ENCODE data around the gene ATOH8. TPM values are rescaled to one million over a fixed set of nuclear protein-coding genes. Genes with fewer than 3 reads are reported as not detected.

Gene ATOH8
- total RNA-seq, 4 donors from 2014 or later, result 2.0 to 24.6 (median 7.6) TPM

- Histone ChIP-seq H3K27ac (peak overlapping the region in 3 of 4 donors; percentile 44 to 89 (median 83)), H3K4me1 (peaks cover 53 to 91% (median 66%) of the 10 kb centered on the region in 3 donors), H3K9me3 (no peaks in the 10 kb centered on the region), H3K36me3 (peaks cover 0 to 19% (median 0%) of the 10 kb centered on the region in 3 donors), H3K4me3 (no peak overlapping the region), H3K27me3 (peaks cover 0 to 76% (median 0%) of the 10 kb centered on the region in 4 donors)
- DNase-seq, result no peak
- intact Hi-C loops (cut with DNase I), result no loop called here
- TF ChIP-seq, protein P1, sequence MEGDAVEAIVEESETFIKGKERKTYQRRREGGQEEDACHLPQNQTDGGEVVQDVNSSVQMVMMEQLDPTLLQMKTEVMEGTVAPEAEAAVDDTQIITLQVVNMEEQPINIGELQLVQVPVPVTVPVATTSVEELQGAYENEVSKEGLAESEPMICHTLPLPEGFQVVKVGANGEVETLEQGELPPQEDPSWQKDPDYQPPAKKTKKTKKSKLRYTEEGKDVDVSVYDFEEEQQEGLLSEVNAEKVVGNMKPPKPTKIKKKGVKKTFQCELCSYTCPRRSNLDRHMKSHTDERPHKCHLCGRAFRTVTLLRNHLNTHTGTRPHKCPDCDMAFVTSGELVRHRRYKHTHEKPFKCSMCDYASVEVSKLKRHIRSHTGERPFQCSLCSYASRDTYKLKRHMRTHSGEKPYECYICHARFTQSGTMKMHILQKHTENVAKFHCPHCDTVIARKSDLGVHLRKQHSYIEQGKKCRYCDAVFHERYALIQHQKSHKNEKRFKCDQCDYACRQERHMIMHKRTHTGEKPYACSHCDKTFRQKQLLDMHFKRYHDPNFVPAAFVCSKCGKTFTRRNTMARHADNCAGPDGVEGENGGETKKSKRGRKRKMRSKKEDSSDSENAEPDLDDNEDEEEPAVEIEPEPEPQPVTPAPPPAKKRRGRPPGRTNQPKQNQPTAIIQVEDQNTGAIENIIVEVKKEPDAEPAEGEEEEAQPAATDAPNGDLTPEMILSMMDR (IDR thresholded peaks at IDR 0.05), result peak in 1 of 6 experiments; percentile 15
- TF ChIP-seq POLR2A (IDR thresholded peaks at IDR 0.05), result no peak
- WGBS, 2 donors, result 72 to 83% methylated on average over 5 to 9 of the region's 12 CpGs
These were observed 15.6 kb downstream of the ATOH8 start for GRCh38 chr2:85769236-85769982.

- peak overlapping the region in 3 of 4 donors; percentile 44 to 89 (median 83) for H3K27ac ChIP-seq
- peaks cover 0 to 17% (median 0%) of the 10 kb centered on the region in 3 donors for H3K36me3 ChIP-seq
- intact Hi-C loops (cut with DNase I), result no loop called here
- H3K9me3 ChIP-seq, result no peaks in the 10 kb centered on the region
- TF ChIP-seq POLR2A (IDR thresholded peaks at IDR 0.05), result no peak
- TF ChIP-seq, protein P1 (IDR thresholded peaks at IDR 0.05), result no peak
- no peak for DNase-seq
- H3K4me1 ChIP-seq, result peaks cover 50 to 91% (median 69%) of the 10 kb centered on the region in 3 donors
- peaks cover 0 to 73% (median 0%) of the 10 kb centered on the region in 4 donors for H3K27me3 ChIP-seq
- no peak overlapping the region for H3K4me3 ChIP-seq
- WGBS, 2 donors, result 84% methylated on average over 7 of the region's 7 CpGs; no CpG with 5 or more reads in 1 of the 2 donors
These were observed 16.2 kb downstream of the ATOH8 start for GRCh38 chr2:85769983-85770362.

DNA sequence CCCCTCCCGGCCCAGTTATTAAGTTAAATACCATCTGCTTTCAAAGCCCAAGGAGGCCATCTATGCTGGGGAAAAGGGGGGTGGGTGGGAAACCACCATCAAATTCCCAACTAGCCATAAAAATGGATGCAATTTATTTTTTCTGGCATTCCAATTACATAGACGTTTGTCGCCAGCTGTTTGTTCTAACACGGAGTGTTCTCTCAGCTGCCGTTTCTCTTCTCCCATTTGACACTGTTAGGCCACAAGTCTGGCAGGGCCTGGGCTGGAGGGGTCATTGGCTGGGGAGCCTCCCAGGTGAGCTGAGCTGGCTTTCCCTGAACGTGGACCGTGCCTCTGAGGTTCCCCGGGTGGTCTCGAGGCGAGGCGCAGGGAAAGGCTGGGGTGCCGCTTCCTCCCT, 16.6 kb downstream of the ATOH8 start:
- 71 to 84% methylated on average over 6 to 12 of the region's 12 CpGs for WGBS, 2 donors

GRCh38 chr2:85770786-85771409, 17.1 kb downstream of the ATOH8 start:
- intact Hi-C loops (cut with DNase I), result no loop called here
- Histone ChIP-seq H3K4me1 (peaks cover 44 to 86% (median 62%) of the 10 kb centered on the region in 3 donors), H3K27ac (peak overlapping the region in 3 of 4 donors; percentile 49 to 89 (median 83)), H3K36me3 (peaks cover 0 to 13% (median 0%) of the 10 kb centered on the region in 3 donors), H3K9me3 (no peaks in the 10 kb centered on the region), H3K4me3 (no peak overlapping the region), H3K27me3 (peaks cover 0 to 64% (median 0%) of the 10 kb centered on the region in 4 donors)
- WGBS, 2 donors, result 81 to 83% methylated on average over 5 to 8 of the region's 10 CpGs
- DNase-seq, result no peak
- TF ChIP-seq POLR2A (IDR thresholded peaks at IDR 0.05), result no peak
- TF ChIP-seq, protein P1 (IDR thresholded peaks at IDR 0.05), result no peak

More for the DNA sequence above, 16.6 kb downstream of the ATOH8 start:
- Histone ChIP-seq H3K9me3 (no peaks in the 10 kb centered on the region), H3K4me3 (no peak overlapping the region), H3K36me3 (peaks cover 0 to 13% (median 0%) of the 10 kb centered on the region in 3 donors), H3K27me3 (peaks cover 0 to 69% (median 0%) of the 10 kb centered on the region in 4 donors), H3K27ac (peak overlapping the region in 3 of 4 donors; percentile 49 to 89 (median 83)), H3K4me1 (peaks cover 46 to 91% (median 65%) of the 10 kb centered on the region in 3 donors)
- no peak for TF ChIP-seq POLR2A (IDR thresholded peaks at IDR 0.05)
- TF ChIP-seq, protein P1 (IDR thresholded peaks at IDR 0.05), result no peak
- no peak for DNase-seq
- intact Hi-C loops (cut with DNase I), result no loop called here

GRCh38 chr2:85771486-85771885, 17.7 kb downstream of the ATOH8 start:
- H3K4me1 ChIP-seq, result peaks cover 44 to 86% (median 62%) of the 10 kb centered on the region in 3 donors
- peak overlapping the region in 2 of 4 donors; percentile 17 to 38 for H3K4me3 ChIP-seq

More at GRCh38 chr2:85771486-85771885, 17.7 kb downstream of the ATOH8 start:
- TF ChIP-seq POLR2A (IDR thresholded peaks at IDR 0.05), result no peak
- TF ChIP-seq, protein P1 (IDR thresholded peaks at IDR 0.05), result no peak
- intact Hi-C loops (cut with DNase I), result no loop called here
- DNase-seq, result no peak
- peaks cover 0 to 58% (median 0%) of the 10 kb centered on the region in 4 donors for H3K27me3 ChIP-seq
- peak overlapping the region; percentile 35 to 89 (median 82) for H3K27ac ChIP-seq
- 56% methylated on average over 3 to 4 of the region's 4 CpGs for WGBS, 2 donors
- no peaks in the 10 kb centered on the region for H3K9me3 ChIP-seq
- H3K36me3 ChIP-seq, result peaks cover 0 to 13% (median 0%) of the 10 kb centered on the region in 3 donors

Data from esophagus squamous epithelium (tissue), 5 donors.